Kidney epithelial cell (primary cell): ENCODE data around the gene JPH2. TPM values are rescaled to one million over a fixed set of nuclear protein-coding genes. Genes with fewer than 3 reads are reported as not detected.

Experiments
- DNase-seq: peaks from one replicate; pipeline ENCODE4 v3.0.0-alpha.2; 2010; ENCODE audit warnings: low read depth
- H3K27me3 ChIP-seq: 2 replicates; pipeline ENCODE4 v1.6.0; 2011; ENCODE audit warnings: low read length; ENCODE audit not compliant: control insufficient read depth, insufficient read depth
- H3K36me3 ChIP-seq: 2 replicates; pipeline ENCODE4 v1.5.1; 2011; ENCODE audit warnings: low read length; ENCODE audit not compliant: control insufficient read depth, insufficient read depth
- H3K4me3 ChIP-seq: 2 replicates; pipeline ENCODE4 v1.5.1; 2011; ENCODE audit warnings: low read depth, mild to moderate bottlenecking, control low read depth, low read length
- total RNA-seq: library from RNA; depleted of rRNA; stranded (reverse); fragments of >200 nt; gene quantifications from 2 replicates; pipeline ENCODE4 v1.2.3, GENCODE V29; 2015
- TF ChIP-seq, protein P1 (sequence below): IDR thresholded peaks from 2 replicates; pipeline ENCODE4 v1.5.1; 2011; ENCODE audit warnings: mild to moderate bottlenecking, moderate library complexity, low read length, control low read depth, inconsistent platforms; ENCODE audit not compliant: insufficient read depth, poor library complexity, severe bottlenecking

JPH2 gene
- total RNA-seq, 1 donor from 2014 or later, result 3.0 TPM

DNA sequence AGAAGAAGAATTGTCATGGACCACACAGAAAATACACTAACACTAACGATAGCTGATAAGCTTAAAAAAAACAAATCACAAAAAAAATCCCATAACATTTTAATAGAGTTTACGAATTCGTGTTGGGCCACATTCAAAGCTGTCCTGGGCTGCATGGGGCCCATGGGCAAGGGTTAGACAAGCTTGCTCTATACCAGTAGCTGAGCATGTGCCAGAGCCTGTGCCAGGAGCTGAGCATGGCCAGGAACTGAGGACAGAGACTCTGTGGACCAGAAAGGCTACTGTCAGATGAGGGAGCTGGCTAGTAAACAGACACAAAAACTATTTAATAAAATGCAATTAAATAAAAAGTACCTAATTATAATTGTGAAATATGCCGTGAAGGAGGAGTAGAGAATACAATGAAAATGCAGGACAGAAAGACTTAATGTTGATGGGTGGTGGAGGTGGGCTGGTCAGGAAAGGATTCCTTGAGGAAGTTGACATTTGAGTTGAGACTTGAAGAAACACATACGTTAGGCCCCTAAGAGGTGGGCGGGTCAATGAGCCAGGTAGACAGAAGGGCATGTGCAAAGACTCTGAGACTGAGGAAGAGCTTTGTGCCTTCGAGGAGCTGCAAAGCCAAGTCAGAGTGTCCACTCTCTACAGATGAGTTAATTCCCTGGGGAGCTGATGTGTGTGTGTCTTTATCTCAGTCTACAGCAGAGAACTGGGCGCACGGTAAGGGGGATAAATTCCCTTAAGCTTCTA lies 66.1 kb downstream of the JPH2 start:
- Histone ChIP-seq H3K36me3 (no peaks in the 10 kb centered on the region), H3K27me3 (peaks cover 19% of the 10 kb centered on the region), H3K4me3 (no peak overlapping the region)
- no peak for DNase-seq
- TF ChIP-seq, protein P1, sequence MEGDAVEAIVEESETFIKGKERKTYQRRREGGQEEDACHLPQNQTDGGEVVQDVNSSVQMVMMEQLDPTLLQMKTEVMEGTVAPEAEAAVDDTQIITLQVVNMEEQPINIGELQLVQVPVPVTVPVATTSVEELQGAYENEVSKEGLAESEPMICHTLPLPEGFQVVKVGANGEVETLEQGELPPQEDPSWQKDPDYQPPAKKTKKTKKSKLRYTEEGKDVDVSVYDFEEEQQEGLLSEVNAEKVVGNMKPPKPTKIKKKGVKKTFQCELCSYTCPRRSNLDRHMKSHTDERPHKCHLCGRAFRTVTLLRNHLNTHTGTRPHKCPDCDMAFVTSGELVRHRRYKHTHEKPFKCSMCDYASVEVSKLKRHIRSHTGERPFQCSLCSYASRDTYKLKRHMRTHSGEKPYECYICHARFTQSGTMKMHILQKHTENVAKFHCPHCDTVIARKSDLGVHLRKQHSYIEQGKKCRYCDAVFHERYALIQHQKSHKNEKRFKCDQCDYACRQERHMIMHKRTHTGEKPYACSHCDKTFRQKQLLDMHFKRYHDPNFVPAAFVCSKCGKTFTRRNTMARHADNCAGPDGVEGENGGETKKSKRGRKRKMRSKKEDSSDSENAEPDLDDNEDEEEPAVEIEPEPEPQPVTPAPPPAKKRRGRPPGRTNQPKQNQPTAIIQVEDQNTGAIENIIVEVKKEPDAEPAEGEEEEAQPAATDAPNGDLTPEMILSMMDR, result no peak

DNA sequence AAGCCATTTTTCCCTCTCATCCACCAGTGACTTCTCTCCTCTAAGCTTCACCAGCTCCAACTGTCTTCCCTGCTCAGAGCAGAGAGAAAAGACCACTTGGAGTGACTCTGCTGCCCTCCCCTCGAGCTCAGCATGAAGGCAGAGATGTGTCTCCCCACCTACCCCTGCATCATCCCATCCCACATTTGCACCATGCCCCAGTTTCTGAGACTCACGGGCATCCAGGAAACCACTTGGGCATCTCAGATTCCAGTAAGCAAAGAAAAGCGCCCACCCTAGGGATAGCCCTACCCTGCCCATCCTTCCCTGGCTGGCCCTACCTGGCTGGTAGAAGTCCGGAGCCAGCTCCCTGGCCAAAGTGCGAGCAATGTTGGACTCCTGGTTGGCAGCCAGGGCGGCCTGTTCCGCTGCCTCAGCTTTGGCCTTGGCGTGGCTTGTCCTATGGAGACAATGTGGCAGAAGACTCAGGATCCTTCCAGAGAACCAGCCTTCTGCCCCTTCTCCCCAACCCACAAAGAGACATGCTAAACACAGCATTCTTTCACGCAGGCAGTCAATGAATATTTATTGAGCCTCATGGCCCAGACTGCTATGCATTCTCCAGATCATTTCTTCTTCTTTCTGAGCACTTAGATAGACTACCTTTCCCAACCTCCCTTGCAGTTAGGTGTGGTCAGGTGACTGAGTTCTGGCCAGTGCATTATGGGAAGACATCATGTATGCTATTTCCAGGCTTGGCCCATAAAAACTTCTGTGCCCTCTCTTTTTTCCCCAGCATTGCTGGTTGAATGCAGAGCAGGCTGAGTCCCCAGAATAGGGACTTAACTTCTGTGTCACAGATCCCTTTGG lies 68.6 kb downstream of the JPH2 start:
- DNase-seq, result no peak
- no peaks in the 10 kb centered on the region for H3K36me3 ChIP-seq
- TF ChIP-seq, protein P1, result no peak
- H3K4me3 ChIP-seq, result no peak overlapping the region
- H3K27me3 ChIP-seq, result peaks cover 27% of the 10 kb centered on the region

- no peak overlapping the region for H3K4me3 ChIP-seq
- H3K27me3 ChIP-seq, result peaks cover 20% of the 10 kb centered on the region
- DNase-seq, result no peak
- TF ChIP-seq, protein P1, result no peak
- no peaks in the 10 kb centered on the region for H3K36me3 ChIP-seq
Observed at GRCh38 chr20:44117296-44118184, 69.4 kb downstream of the JPH2 start.

- no peak overlapping the region for H3K4me3 ChIP-seq
- H3K27me3 ChIP-seq, result peaks cover 20% of the 10 kb centered on the region
- H3K36me3 ChIP-seq, result no peaks in the 10 kb centered on the region
- TF ChIP-seq, protein P1, result no peak
- DNase-seq, result no peak
Observed at GRCh38 chr20:44115762-44116644, 71.0 kb downstream of the JPH2 start.

GRCh38 chr20:44115181-44115580 lies 71.8 kb downstream of the JPH2 start:
- no peak overlapping the region for H3K4me3 ChIP-seq
- DNase-seq, result no peak
- peaks cover 21% of the 10 kb centered on the region for H3K27me3 ChIP-seq
- H3K36me3 ChIP-seq, result no peaks in the 10 kb centered on the region
- TF ChIP-seq, protein P1, result no peak
